Sigmoid colon (tissue), 4 donors: Measurements from ENCODE around the gene PCDHB1.
"Not testable (repeated sequence)": the region's sequence is repeated elsewhere in the genome, so short reads cannot be mapped to it uniquely, and the experiment has no call there.

ENCODE experiments used
- EP300 ChIP-seq, 4 donors: sonication (generic); formaldehyde crosslinking; IDR thresholded peaks; one replicate each; pipeline ENCODE4 v1.6.1; 2017; ENCODE audit warnings: antibody characterized with exemption in 4 of 4
- POLR2A ChIP-seq, 2 donors: fragments of 450-650 bp; IDR thresholded peaks; one replicate each; pipeline ENCODE4 v1.6.1; 2016; ENCODE audit warnings: antibody characterized with exemption in 2 of 2, mild to moderate bottlenecking in 2 of 2, moderate library complexity in 2 of 2
- POLR2AphosphoS5 ChIP-seq, 4 donors: sonication (generic); formaldehyde crosslinking; IDR thresholded peaks; one replicate each; pipeline ENCODE4 v1.6.1; 2017; ENCODE audit warnings: antibody characterized with exemption in 4 of 4
- TF ChIP-seq, protein P1 (sequence below), 4 experiments: fragments of 450-650 bp in 3 of 4; fragments of 200-600 bp in 1 of 4; IDR thresholded peaks; one replicate each; pipeline ENCODE4 v1.5.1; 2016 to 2019; ENCODE audit warnings: antibody characterized with exemption in 4 of 4, mild to moderate bottlenecking in 3 of 4, moderate library complexity in 2 of 4

DNA sequence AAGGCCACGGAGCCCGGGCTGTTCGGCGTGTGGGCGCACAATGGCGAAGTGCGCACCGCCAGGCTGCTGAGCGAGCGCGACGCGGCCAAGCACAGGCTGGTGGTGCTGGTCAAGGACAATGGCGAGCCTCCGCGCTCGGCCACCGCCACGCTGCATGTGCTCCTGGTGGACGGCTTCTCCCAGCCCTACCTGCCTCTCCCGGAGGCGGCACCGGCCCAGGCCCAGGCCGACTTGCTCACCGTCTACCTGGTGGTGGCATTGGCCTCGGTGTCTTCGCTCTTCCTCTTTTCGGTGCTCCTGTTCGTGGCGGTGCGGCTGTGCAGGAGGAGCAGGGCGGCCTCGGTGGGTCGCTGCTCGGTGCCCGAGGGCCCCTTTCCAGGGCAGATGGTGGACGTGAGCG lies 51.3 kb downstream of the PCDHB1 start:
- TF ChIP-seq, protein P1, sequence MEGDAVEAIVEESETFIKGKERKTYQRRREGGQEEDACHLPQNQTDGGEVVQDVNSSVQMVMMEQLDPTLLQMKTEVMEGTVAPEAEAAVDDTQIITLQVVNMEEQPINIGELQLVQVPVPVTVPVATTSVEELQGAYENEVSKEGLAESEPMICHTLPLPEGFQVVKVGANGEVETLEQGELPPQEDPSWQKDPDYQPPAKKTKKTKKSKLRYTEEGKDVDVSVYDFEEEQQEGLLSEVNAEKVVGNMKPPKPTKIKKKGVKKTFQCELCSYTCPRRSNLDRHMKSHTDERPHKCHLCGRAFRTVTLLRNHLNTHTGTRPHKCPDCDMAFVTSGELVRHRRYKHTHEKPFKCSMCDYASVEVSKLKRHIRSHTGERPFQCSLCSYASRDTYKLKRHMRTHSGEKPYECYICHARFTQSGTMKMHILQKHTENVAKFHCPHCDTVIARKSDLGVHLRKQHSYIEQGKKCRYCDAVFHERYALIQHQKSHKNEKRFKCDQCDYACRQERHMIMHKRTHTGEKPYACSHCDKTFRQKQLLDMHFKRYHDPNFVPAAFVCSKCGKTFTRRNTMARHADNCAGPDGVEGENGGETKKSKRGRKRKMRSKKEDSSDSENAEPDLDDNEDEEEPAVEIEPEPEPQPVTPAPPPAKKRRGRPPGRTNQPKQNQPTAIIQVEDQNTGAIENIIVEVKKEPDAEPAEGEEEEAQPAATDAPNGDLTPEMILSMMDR (IDR thresholded peaks at IDR 0.05) = not testable (repeated sequence)
- TF ChIP-seq POLR2A, POLR2AphosphoS5, EP300 (IDR thresholded peaks at IDR 0.05): not testable (repeated sequence)
